GM23248 (cell line): ENCODE data around the gene FABP7.

ENCODE experiments used
- EZH2 ChIP-seq: fragments of 200-600 bp; sonication (generic); IDR thresholded peaks from 2 replicates; pipeline ENCODE4 v1.6.1; 2018; ENCODE audit warnings: antibody characterized with exemption, mild to moderate bottlenecking; ENCODE audit not compliant: insufficient read depth, poor library complexity, severe bottlenecking
- EZH2phosphoT487 ChIP-seq: fragments of 200-600 bp; sonication (generic); IDR thresholded peaks from 2 replicates; pipeline ENCODE4 v1.6.1; 2018; ENCODE audit warnings: antibody characterized with exemption, moderate library complexity, mild to moderate bottlenecking, low read depth; ENCODE audit not compliant: insufficient read depth

GRCh38 chr6:122788663-122789181 lies 9.2 kb downstream of the FABP7 start:
- TF ChIP-seq EZH2 (no peak), EZH2phosphoT487 (no peak)
